Panc1 (cell line): ENCODE data around the gene BRD9. TPM values are rescaled to one million over a fixed set of nuclear protein-coding genes. Genes with fewer than 3 reads are reported as not detected.

Experiments used
- ATAC-seq: fragments of 200-7000 bp; cut with Tn5 transposase; 2 replicates; pipeline ENCODE4 v1.9.1; 2020; ENCODE audit warnings: mild to moderate bottlenecking, moderate library complexity
- BruUV-seq: library from RNA; stranded (reverse); fragments of 400-500 nt; replicated peaks from 2 replicates; lab custom pipeline; 2021; lab: Mats Ljungman, UMichigan
- CTCF ChIA-PET: fragments of 300-600 bp; sonication (Branson Sonifier 250); formaldehyde crosslinking; loops from one replicate; lab custom pipeline; 2022; ENCODE audit warnings: antibody characterized with exemption; lab: Charles Lee
- POLR2A ChIA-PET: fragments of 300-600 bp; sonication (Branson Sonifier 250); formaldehyde crosslinking; loops from one replicate; lab custom pipeline; 2022; ENCODE audit warnings: antibody characterized with exemption; lab: Charles Lee
- DNase-seq: peaks from one replicate; pipeline ENCODE4 v3.0.0-alpha.2; 2010; ENCODE audit warnings: low read depth, low spot score
- H3K27ac ChIP-seq: 2 replicates; pipeline ENCODE4 v1.5.1; 2011; ENCODE audit warnings: mild to moderate bottlenecking, low read length, inconsistent platforms
- H3K27me3 ChIP-seq: fragments of 200-500 bp; sonication (Bioruptor generic); 2 replicates; pipeline ENCODE4 v1.6.0; 2014; ENCODE audit warnings: low read length, inconsistent platforms; ENCODE audit not compliant: control insufficient read depth, insufficient read depth
- H3K36me3 ChIP-seq: fragments of 200-500 bp; sonication (Bioruptor generic); 2 replicates; pipeline ENCODE4 v1.5.1; 2014; ENCODE audit warnings: inconsistent platforms, mild to moderate bottlenecking, low read length, moderate library complexity; ENCODE audit not compliant: control insufficient read depth, insufficient read depth
- H3K4me1 ChIP-seq: 2 replicates; pipeline ENCODE4 v1.5.1; 2011; ENCODE audit warnings: inconsistent platforms, mild to moderate bottlenecking, low read length, moderate library complexity; ENCODE audit not compliant: control insufficient read depth, insufficient read depth
- H3K4me3 ChIP-seq, 2 experiments: 2 replicates each; pipeline ENCODE4 v1.5.1; 2011 to 2012; ENCODE audit warnings: low read depth in 2 of 2, low read length in 2 of 2, mild to moderate bottlenecking in 2 of 2, inconsistent platforms in 1 of 2, moderate library complexity in 1 of 2
- H3K9me3 ChIP-seq: fragments of 200-500 bp; sonication (Bioruptor generic); 2 replicates; pipeline ENCODE4 v1.5.1; 2014; ENCODE audit warnings: low read depth, mild to moderate bottlenecking, inconsistent platforms, low read length, moderate library complexity; ENCODE audit not compliant: control insufficient read depth, insufficient read depth
- POLR2AphosphoS5 ChIP-seq: IDR thresholded peaks from 2 replicates; pipeline ENCODE4 v1.6.1; 2012; ENCODE audit warnings: mild to moderate bottlenecking, low read depth, low read length, moderate library complexity
- SIN3A ChIP-seq: IDR thresholded peaks from 2 replicates; pipeline ENCODE4 v1.6.1; 2012; ENCODE audit warnings: low read depth, mild to moderate bottlenecking, low read length, moderate library complexity, borderline replicate concordance; ENCODE audit not compliant: insufficient read depth
- TCF7L2 ChIP-seq: IDR thresholded peaks from 2 replicates; pipeline ENCODE4 v1.6.1; 2011; ENCODE audit warnings: mild to moderate bottlenecking, low read depth, low read length, inconsistent platforms
- in situ Hi-C: cut with HindIII; loops from 2 replicates; pipeline ENCODE4 v1.10.0; 2016; ENCODE audit warnings: low sequenced_read_pairs, low pct_unique_long_range_greater_than_20kb
- intact Hi-C: fragments of 100-400 bp; cut with micrococcal nuclease; formaldehyde crosslinking; loops from one replicate; pipeline ENCODE4 v1.10.0; 2022; ENCODE audit not compliant: unreplicated experiment
- total RNA-seq: library from RNA; stranded (reverse); gene quantifications from one replicate; pipeline ENCODE4 v1.2.1, GENCODE V29; 2021; ENCODE audit not compliant: unreplicated experiment
- TF ChIP-seq, protein P1 (sequence below), 2 experiments: IDR thresholded peaks; 2 replicates each; pipeline ENCODE4 v1.6.1; 2011 to 2012; ENCODE audit warnings: low read depth in 2 of 2, control low read depth in 1 of 2, low read length in 1 of 2, mild to moderate bottlenecking in 1 of 2, moderate library complexity in 1 of 2; ENCODE audit not compliant: insufficient read depth in 1 of 2
- TF ChIP-seq, protein P2 (sequence below): fragments of 450-650 bp; IDR thresholded peaks from 2 replicates; pipeline ENCODE4 v1.5.1; 2017; ENCODE audit warnings: mild to moderate bottlenecking

Gene BRD9
- total RNA-seq, 1 experiment from 2014 or later: 64.3 TPM

DNA sequence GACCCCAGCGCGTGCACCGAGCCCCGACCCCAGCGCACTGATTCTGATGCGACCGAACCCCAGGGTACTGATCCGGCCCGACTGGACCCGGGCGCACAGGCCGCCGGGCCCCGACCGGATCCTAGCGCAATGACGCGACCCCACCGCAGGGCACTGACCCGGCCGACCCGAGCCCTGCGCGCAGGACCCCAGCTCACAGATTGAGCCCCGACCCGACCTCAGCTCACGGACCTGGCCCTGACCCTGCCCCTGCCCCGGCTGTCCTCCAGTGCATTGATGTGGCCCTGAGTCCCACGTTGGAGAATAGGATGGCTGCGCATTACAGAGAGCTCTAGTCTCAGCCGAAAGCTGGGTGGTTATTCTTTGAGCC, 521 bp upstream of the BRD9 start:
- TF ChIP-seq POLR2AphosphoS5: no peak
- BruUV-seq: no TSS peak
- peak overlapping the region; percentile 86 to 94 for H3K4me3 ChIP-seq
- intact Hi-C loops: no loop called here
- ChIA-PET CTCF (no interaction called here), POLR2A (no interaction called here)
- ATAC-seq (peak; percentile 6; the same call in 1 of the 2 replicates), DNase-seq (no peak)
- in situ Hi-C loops: no loop called here
- H3K36me3 ChIP-seq: peaks cover 30% of the 10 kb centered on the region
- H3K9me3 ChIP-seq: no peaks in the 10 kb centered on the region
- H3K4me1 ChIP-seq: peaks cover 23% of the 10 kb centered on the region
- H3K27ac ChIP-seq: peak overlapping the region; percentile 84
- no peaks in the 10 kb centered on the region for H3K27me3 ChIP-seq

DNA sequence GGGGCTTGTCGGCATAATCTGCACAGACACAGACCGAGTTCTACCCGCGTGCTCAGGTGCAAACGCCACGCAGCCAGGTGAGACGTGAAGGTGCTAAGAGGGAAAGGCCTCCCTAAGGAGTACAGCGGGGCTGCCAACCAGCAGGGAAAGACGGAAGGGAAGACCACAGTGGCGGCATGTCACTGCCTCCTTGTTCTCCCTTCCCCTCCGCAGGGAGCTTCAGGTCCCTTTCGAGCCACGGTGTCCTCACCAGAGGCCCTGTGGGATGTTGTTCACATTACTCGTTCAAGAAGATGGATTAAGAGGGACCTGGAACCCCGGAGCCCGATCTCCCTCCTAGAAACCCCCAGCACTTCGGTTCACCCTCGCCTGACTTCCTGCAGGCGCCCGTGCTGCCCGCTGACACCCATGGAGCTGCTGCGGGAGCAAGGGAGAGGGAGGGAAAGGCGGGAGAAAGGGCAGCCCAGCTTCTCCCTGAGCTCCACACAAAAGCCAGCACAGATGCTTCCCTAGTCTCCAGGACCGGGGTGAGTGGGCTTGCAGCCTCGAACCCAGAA, 686 bp downstream of the BRD9 start:
- DNase-seq: no peak
- Histone ChIP-seq H3K9me3 (no peaks in the 10 kb centered on the region), H3K27me3 (no peaks in the 10 kb centered on the region), H3K27ac (peak overlapping the region; percentile 94), H3K4me3 (peak overlapping the region; percentile 86 to 94), H3K4me1 (peaks cover 23% of the 10 kb centered on the region), H3K36me3 (peaks cover 31% of the 10 kb centered on the region)
- POLR2A ChIA-PET: no interaction called here
- BruUV-seq: no TSS peak
- ATAC-seq: peak; percentile 17
- in situ Hi-C loops (no loop called here), intact Hi-C loops (no loop called here)
- CTCF ChIA-PET: no interaction called here
- TF ChIP-seq, protein P1, sequence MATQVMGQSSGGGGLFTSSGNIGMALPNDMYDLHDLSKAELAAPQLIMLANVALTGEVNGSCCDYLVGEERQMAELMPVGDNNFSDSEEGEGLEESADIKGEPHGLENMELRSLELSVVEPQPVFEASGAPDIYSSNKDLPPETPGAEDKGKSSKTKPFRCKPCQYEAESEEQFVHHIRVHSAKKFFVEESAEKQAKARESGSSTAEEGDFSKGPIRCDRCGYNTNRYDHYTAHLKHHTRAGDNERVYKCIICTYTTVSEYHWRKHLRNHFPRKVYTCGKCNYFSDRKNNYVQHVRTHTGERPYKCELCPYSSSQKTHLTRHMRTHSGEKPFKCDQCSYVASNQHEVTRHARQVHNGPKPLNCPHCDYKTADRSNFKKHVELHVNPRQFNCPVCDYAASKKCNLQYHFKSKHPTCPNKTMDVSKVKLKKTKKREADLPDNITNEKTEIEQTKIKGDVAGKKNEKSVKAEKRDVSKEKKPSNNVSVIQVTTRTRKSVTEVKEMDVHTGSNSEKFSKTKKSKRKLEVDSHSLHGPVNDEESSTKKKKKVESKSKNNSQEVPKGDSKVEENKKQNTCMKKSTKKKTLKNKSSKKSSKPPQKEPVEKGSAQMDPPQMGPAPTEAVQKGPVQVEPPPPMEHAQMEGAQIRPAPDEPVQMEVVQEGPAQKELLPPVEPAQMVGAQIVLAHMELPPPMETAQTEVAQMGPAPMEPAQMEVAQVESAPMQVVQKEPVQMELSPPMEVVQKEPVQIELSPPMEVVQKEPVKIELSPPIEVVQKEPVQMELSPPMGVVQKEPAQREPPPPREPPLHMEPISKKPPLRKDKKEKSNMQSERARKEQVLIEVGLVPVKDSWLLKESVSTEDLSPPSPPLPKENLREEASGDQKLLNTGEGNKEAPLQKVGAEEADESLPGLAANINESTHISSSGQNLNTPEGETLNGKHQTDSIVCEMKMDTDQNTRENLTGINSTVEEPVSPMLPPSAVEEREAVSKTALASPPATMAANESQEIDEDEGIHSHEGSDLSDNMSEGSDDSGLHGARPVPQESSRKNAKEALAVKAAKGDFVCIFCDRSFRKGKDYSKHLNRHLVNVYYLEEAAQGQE (IDR thresholded peaks at IDR 0.05; ENCODE audit: insufficient read depth in 1 of 2, low read depth in 2 of 2, low read length in 1 of 2): no peak
- TF ChIP-seq POLR2AphosphoS5 (no peak), SIN3A (no peak), TCF7L2 (no peak)
- TF ChIP-seq, protein P2, sequence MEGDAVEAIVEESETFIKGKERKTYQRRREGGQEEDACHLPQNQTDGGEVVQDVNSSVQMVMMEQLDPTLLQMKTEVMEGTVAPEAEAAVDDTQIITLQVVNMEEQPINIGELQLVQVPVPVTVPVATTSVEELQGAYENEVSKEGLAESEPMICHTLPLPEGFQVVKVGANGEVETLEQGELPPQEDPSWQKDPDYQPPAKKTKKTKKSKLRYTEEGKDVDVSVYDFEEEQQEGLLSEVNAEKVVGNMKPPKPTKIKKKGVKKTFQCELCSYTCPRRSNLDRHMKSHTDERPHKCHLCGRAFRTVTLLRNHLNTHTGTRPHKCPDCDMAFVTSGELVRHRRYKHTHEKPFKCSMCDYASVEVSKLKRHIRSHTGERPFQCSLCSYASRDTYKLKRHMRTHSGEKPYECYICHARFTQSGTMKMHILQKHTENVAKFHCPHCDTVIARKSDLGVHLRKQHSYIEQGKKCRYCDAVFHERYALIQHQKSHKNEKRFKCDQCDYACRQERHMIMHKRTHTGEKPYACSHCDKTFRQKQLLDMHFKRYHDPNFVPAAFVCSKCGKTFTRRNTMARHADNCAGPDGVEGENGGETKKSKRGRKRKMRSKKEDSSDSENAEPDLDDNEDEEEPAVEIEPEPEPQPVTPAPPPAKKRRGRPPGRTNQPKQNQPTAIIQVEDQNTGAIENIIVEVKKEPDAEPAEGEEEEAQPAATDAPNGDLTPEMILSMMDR: no peak

DNA sequence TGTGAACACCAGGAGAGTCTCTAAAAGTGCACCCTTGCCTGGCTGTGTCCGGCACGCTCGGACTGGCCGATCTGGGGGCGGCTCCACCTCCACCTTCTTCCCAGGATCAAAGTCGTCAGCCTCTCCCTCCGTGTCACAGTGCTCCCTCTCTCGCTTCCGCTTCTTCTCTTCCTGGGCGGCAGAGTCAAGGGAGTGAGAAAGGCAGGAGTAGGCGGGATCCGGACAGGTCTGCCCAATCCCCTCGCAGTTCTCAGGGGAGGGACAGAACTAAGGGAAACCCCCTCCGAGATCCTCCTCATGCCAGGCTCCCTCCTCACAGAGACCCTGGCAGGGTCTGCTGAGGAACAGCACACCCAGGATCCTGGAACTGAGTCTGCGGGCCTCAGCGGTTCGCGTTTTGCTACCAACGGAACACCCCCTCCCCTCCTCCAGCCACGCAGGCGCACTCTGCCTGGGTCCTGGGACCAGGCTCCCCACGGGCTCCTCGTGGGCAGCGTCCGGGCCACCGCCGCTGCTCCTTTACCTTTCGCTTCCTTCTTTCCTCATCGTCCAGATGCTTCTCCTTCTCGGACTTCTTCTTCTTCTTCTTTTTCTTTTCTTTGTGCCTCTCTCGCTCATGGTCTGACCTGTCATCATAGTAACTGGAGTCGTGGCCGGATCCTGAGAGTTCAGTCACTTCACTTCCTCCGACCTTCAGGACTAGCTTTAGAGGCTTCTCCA, 1.3 kb downstream of the BRD9 start:
- DNase-seq: no peak

More for the DNA sequence above, 1.3 kb downstream of the BRD9 start:
- Histone ChIP-seq H3K27me3 (no peaks in the 10 kb centered on the region), H3K36me3 (peaks cover 32% of the 10 kb centered on the region), H3K4me3 (peak overlapping the region; percentile 86 to 94), H3K9me3 (no peaks in the 10 kb centered on the region), H3K27ac (peak overlapping the region; percentile 94), H3K4me1 (peaks cover 23% of the 10 kb centered on the region)
- ChIA-PET POLR2A (no interaction called here), CTCF (no interaction called here)
- in situ Hi-C loops: no loop called here
- ATAC-seq: peak; percentile 76
- TF ChIP-seq TCF7L2: peak; percentile 69
- TF ChIP-seq SIN3A: no peak
- intact Hi-C loops: no loop called here
- no TSS peak for BruUV-seq
